Measurements from ENCODE around the gene PRSS27. TPM values are rescaled to one million over a fixed set of nuclear protein-coding genes. Genes with fewer than 3 reads are reported as not detected.

The PRSS27 gene
- total RNA-seq, 1 donor from 2014 or later: 0.90 TPM

DNA sequence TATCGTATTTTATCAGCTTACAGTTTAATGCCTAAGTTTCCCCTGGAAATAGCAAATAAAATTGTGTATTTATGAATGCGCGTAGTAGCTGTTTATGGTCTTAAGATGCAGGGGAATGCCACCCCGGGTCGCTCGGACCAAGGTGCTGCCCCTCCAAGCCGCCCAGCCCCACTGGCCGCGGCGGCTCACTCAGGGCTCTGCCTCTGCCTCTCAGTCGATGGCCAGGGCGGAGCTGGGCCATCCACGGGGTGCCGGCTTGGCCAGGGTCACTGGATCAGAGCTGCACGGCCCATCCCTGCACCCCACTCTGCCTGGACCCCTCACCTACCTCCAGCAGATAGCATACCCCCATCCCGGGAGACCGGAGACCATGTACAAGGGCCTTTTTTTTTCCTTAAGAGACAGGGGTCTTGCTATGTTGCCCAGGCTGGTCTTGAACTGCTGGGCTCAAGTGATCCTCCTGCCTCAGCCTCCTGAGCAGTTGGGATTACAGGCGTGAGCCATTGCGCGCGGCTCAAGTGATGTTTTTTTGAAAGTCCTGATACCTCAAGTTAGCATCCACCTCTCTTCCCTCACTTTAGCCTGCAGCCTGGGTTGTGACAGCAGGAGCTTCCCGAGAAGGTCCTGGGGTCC, 11.0 kb downstream of the PRSS27 start:
- no peak overlapping the region for H3K4me3 Mint-ChIP-seq (ENCODE audit: unreplicated experiment)
- no peak for DNase-seq (ENCODE audit: low spot score)
- H3K4me1 Mint-ChIP-seq (ENCODE audit: unreplicated experiment): no peaks in the 10 kb centered on the region
- peaks cover 10% of the 10 kb centered on the region for H3K36me3 Mint-ChIP-seq (ENCODE audit: low read depth, unreplicated experiment)
- H3K9me3 Mint-ChIP-seq (ENCODE audit: unreplicated experiment): no peaks in the 10 kb centered on the region
- peaks cover 4% of the 10 kb centered on the region for H3K27me3 Mint-ChIP-seq (ENCODE audit: unreplicated experiment)
- no peak for TF ChIP-seq CTCF (IDR thresholded peaks at IDR 0.05; ENCODE audit: unreplicated experiment)
- H3K27ac Mint-ChIP-seq (ENCODE audit: unreplicated experiment): no peak overlapping the region

DNA sequence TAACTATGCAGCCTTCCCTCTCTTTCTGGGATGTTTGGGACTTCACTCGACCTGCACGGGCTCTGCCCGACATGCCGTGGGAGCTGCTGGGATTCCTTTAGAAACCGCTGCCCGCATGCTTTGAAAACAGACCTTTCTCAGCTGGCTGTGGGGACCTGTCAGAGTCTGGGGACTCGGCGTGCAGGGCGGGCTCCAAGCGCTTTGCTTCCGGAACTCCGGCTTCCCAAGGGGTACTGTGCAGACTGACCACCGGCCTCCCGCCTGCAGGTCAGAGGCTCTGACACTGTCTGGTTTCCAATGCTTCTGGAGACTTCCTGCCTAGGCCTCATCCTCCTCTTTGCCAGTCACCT, 11.8 kb downstream of the PRSS27 start:
- H3K27ac Mint-ChIP-seq (ENCODE audit: unreplicated experiment): no peak overlapping the region
- H3K9me3 Mint-ChIP-seq (ENCODE audit: unreplicated experiment): no peaks in the 10 kb centered on the region
- no peak for DNase-seq (ENCODE audit: low spot score)
- H3K36me3 Mint-ChIP-seq (ENCODE audit: low read depth, unreplicated experiment): peaks cover 10% of the 10 kb centered on the region
- H3K27me3 Mint-ChIP-seq (ENCODE audit: unreplicated experiment): peaks cover 4% of the 10 kb centered on the region
- H3K4me3 Mint-ChIP-seq (ENCODE audit: unreplicated experiment): no peak overlapping the region
- no peak for TF ChIP-seq CTCF (IDR thresholded peaks at IDR 0.05; ENCODE audit: unreplicated experiment)
- no peaks in the 10 kb centered on the region for H3K4me1 Mint-ChIP-seq (ENCODE audit: unreplicated experiment)

GRCh38 chr16:2707368-2708289, 12.4 kb downstream of the PRSS27 start:
- H3K4me3 Mint-ChIP-seq (ENCODE audit: unreplicated experiment): no peak overlapping the region
- H3K9me3 Mint-ChIP-seq (ENCODE audit: unreplicated experiment): no peaks in the 10 kb centered on the region
- H3K27ac Mint-ChIP-seq (ENCODE audit: unreplicated experiment): no peak overlapping the region
- DNase-seq (ENCODE audit: low spot score): no peak
- H3K36me3 Mint-ChIP-seq (ENCODE audit: low read depth, unreplicated experiment): peaks cover 10% of the 10 kb centered on the region
- no peaks in the 10 kb centered on the region for H3K4me1 Mint-ChIP-seq (ENCODE audit: unreplicated experiment)
- no peak for TF ChIP-seq CTCF (IDR thresholded peaks at IDR 0.05; ENCODE audit: unreplicated experiment)
- peaks cover 4% of the 10 kb centered on the region for H3K27me3 Mint-ChIP-seq (ENCODE audit: unreplicated experiment)

DNA sequence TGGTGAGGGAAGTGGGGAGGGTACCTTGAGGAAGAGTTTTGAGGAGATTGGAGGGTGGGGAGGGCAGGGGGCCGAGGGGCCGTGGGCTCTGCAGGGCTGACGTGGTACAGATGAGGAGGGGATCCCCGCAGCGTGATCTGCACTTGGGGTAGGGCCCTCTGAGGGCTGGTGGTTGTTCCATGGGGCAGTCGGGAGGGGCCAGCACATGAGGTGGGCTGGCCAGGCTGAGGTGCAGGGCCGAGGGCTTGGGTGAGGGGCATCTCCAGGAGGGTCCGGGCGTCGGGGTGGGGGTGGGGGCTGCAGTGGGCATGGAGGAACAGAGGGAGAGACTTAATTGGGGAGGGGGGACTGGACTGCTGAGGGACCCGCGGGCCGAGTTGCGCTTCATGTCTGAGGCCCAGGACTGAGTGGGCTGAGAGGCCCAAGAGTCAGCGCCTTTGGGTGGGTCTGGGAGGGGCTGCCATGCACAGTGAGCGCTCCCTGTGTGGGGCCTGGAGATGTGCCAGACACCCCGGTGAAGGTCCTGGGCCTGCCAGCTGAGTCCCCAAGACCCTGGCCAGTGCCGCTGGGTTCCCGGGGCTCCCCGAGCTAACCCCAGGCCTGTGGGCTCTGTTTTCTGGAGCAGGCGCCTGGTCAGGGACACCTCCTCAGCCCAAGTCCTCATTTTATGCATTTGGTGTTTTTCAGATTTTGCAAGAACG, 13.3 kb downstream of the PRSS27 start:
- Mint-ChIP-seq H3K4me1 (ENCODE audit: unreplicated experiment) (no peaks in the 10 kb centered on the region), H3K4me3 (ENCODE audit: unreplicated experiment) (no peak overlapping the region), H3K9me3 (ENCODE audit: unreplicated experiment) (no peaks in the 10 kb centered on the region), H3K36me3 (ENCODE audit: low read depth, unreplicated experiment) (peaks cover 10% of the 10 kb centered on the region), H3K27ac (ENCODE audit: unreplicated experiment) (no peak overlapping the region), H3K27me3 (ENCODE audit: unreplicated experiment) (peaks cover 4% of the 10 kb centered on the region)
- DNase-seq (ENCODE audit: low spot score): no peak
- TF ChIP-seq CTCF (IDR thresholded peaks at IDR 0.05; ENCODE audit: unreplicated experiment): no peak

Data from endothelial cell (in vitro differentiated cells).